ACHN (cell line): ENCODE results near the gene NOX5.
"Not testable (repeated sequence)": the region's sequence is repeated elsewhere in the genome, so short reads cannot be mapped to it uniquely, and the experiment has no call there.

Experiments used
- DNase-seq: peaks from one replicate; pipeline ENCODE4 v3.0.0-alpha.2; 2015
- in situ Hi-C: cut with HindIII; loops from 2 replicates; pipeline ENCODE4 v1.10.0; 2017; ENCODE audit warnings: low sequenced_read_pairs, low pct_ligation_motif_present, low pct_unique_long_range_greater_than_20kb

NOX5 gene

GRCh38 chr15:69069290-69069689, 54.8 kb downstream of the NOX5 start:
- not testable (repeated sequence) for DNase-seq
- in situ Hi-C loops, result loop anchor here (25.0 kb wide), 1 partner anchor 193 kb away; no protein-coding TSS in a partner anchor

- in situ Hi-C loops, result loop anchor here (25.0 kb wide), 1 partner anchor 192 kb away; no protein-coding TSS in a partner anchor
- DNase-seq, result no peak
These were observed 55.5 kb downstream of the NOX5 start for GRCh38 chr15:69069996-69070395.

GRCh38 chr15:69070396-69070795, 55.9 kb downstream of the NOX5 start:
- DNase-seq, result no peak
- in situ Hi-C loops, result loop anchor here (25.0 kb wide), 1 partner anchor 192 kb away; no protein-coding TSS in a partner anchor

- in situ Hi-C loops, result loop anchor here (25.0 kb wide), 1 partner anchor 191 kb away; no protein-coding TSS in a partner anchor
- no peak for DNase-seq
These were observed 56.8 kb downstream of the NOX5 start for GRCh38 chr15:69071260-69071659.

GRCh38 chr15:69072906-69073305, 58.4 kb downstream of the NOX5 start:
- in situ Hi-C loops, result loop anchor here (25.0 kb wide), 1 partner anchor 189 kb away; no protein-coding TSS in a partner anchor
- no peak for DNase-seq

GRCh38 chr15:69074001-69074842, 59.7 kb downstream of the NOX5 start:
- in situ Hi-C loops, result loop anchor here (25.0 kb wide), 1 partner anchor 188 kb away; no protein-coding TSS in a partner anchor
- DNase-seq, result peak; percentile 62

GRCh38 chr15:69074843-69075224, 60.3 kb downstream of the NOX5 start:
- in situ Hi-C loops, result loop anchor here (25.0 kb wide), 1 partner anchor 187 kb away; no protein-coding TSS in a partner anchor

GRCh38 chr15:69075440-69075839, 60.9 kb downstream of the NOX5 start:
- in situ Hi-C loops, result no loop called here
- no peak for DNase-seq

More at GRCh38 chr15:69074843-69075224, 60.3 kb downstream of the NOX5 start:
- no peak for DNase-seq

- no peak for DNase-seq
- in situ Hi-C loops, result no loop called here
These were observed 62.3 kb downstream of the NOX5 start for GRCh38 chr15:69076756-69077155.

GRCh38 chr15:69078638-69079037, 64.1 kb downstream of the NOX5 start:
- in situ Hi-C loops, result no loop called here
- DNase-seq, result no peak

- no peak for DNase-seq
- in situ Hi-C loops, result no loop called here
These were observed 66.1 kb downstream of the NOX5 start for GRCh38 chr15:69080295-69081248.

- DNase-seq, result no peak
- in situ Hi-C loops, result no loop called here
These were observed 67.0 kb downstream of the NOX5 start for GRCh38 chr15:69081310-69082004.

GRCh38 chr15:69082021-69082502, 67.6 kb downstream of the NOX5 start:
- in situ Hi-C loops, result no loop called here
- no peak for DNase-seq

- in situ Hi-C loops, result no loop called here
- no peak for DNase-seq
These were observed 68.1 kb downstream of the NOX5 start for GRCh38 chr15:69082554-69082953.

- in situ Hi-C loops, result no loop called here
These were observed 70.0 kb downstream of the NOX5 start for GRCh38 chr15:69084404-69085030.

GRCh38 chr15:69085325-69086081, 71.0 kb downstream of the NOX5 start:
- DNase-seq, result no peak
- in situ Hi-C loops, result no loop called here

More at GRCh38 chr15:69084404-69085030, 70.0 kb downstream of the NOX5 start:
- DNase-seq, result no peak
